Activated naive CD4-positive, alpha-beta T cell treated with anti-CD3 and anti-CD28 coated beads, Interleukin-2, amount 50 U/mL, for 16 hours (primary cell): ENCODE data around the gene HTR3E.
"Not testable (repeated sequence)": the region's sequence is repeated elsewhere in the genome, so short reads cannot be mapped to it uniquely, and the experiment has no call there.

ENCODE experiments used
- DNase-seq: peaks from one replicate; pipeline ENCODE4 v3.0.0-alpha.2; 2020

HTR3E gene, protein sequence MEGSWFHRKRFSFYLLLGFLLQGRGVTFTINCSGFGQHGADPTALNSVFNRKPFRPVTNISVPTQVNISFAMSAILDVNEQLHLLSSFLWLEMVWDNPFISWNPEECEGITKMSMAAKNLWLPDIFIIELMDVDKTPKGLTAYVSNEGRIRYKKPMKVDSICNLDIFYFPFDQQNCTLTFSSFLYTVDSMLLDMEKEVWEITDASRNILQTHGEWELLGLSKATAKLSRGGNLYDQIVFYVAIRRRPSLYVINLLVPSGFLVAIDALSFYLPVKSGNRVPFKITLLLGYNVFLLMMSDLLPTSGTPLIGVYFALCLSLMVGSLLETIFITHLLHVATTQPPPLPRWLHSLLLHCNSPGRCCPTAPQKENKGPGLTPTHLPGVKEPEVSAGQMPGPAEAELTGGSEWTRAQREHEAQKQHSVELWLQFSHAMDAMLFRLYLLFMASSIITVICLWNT

DNA sequence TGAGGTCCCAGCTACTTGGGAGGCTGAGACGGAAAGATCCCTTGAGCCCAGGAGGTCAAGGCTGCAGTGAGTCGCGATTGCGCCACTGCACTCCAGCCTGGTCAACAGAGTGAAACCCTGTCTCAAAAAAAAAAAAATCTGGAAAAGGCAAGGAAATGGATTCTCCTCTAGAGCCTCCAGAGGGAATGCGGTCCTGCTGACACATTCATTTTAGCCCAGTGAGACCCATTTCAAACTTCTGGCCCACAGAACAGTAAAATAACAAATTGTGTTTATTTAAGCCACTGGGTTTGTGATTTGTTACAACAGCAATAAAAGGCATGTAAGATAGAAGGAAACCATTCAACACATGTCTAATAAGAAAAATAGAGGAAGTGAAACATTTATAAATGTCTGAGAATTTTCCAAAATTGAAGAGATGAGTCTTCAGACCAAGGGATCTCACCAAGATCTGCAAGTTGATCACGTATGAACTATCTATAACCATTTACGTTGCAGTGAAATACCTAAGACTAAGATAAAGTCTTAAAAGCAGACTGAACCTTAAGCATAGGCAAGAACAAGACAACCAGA is at the start of gene HTR3E:
TSS of gene HTR3E (plus strand) at position 254 of the 573 bp plus-strand sequence. CDS start 466 bp downstream, outside the sequence.
- no peak for DNase-seq

DNA sequence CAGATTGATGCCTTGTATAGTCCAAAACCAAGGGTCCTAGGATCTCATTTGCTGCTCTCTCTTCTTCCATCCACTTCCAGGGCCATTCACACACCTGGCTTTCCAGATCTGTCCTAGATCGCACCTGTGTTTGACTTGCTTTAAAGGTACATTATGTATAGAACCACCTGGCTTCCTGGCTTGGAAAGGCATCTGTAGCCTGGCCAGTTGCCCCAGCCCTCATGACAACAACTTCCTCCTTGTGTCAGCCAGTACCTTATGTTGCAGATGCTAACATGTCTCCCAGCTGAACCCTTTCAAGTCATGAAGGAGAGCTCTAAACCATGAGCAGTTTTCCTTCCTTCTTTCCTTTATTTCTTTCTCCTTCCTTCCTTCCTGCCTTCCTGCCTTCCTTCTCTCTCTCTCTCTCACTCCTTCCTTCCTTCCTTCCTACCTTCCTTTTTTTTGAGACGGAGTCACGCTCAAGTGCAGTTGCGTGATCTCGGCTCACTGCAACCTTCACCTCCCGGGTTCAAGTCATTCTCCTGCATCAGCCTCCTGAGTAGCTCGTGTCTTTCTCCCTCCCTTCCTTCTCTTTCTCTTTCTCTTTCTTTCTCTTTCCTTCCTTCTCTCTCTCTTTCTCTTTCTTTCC is 46.5 kb upstream of the HTR3E start:
- no peak for DNase-seq

DNA sequence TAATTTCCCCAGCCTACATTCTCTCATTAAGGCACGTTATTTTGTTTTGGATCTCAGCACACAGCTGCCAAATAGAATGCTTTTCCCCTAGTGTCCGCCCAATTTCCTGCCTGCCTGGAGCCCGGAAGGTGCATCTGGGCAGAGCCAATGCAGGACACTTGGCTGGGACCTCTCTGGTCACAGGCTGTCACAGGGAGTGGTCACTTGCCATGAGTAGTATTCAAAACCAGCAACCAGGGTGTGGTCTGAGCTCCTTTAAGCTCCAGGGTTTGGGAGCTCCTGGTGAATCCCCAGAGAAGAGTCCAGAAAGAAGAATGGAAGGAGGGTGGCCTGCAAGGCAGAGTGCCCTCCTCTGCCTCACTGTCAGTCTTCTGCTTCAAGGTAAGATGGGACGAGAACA is 44.1 kb upstream of the HTR3E start, which contains the start of gene HTR3C:
TSS of gene HTR3C (plus strand) at position 281 of the 400 bp plus-strand sequence. CDS start at position 315, 34 bp downstream.
- no peak for DNase-seq

DNA sequence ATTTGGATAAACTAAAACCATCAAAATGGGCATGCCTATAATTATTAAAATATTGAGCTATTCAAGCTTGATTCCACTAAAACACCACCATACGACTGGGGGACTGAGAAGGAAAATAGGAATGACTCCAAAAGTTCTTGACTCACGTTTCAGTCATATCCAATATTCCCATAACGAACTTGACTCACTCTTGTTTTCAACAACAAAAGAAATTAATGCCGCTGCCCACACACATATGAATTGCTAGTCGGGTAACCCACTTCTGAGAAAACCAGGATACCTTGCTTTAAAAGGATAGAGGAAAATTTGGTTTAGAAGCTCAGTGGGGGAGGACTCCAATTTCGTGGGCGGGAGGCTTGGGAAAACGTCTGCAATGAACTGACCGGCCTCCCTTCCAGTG is 38.8 kb upstream of the HTR3E start:
- DNase-seq: no peak

DNA sequence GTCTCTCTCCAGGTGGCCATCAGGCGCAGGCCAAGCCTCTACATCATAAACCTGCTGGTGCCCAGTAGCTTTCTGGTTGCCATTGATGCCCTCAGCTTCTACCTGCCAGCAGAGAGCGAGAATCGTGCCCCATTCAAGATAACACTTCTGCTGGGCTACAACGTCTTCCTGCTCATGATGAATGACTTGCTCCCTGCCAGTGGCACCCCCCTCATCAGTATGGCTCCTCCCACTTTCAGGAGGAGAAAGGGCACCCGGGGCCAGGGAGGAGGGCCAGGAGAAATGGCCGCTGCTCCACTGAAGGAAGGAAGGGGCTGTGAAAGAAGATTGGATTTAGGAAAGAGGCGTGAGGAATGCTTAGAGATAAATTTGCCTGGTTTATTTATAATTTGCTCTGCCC is 37.4 kb upstream of the HTR3E start:
- DNase-seq: no peak

DNA sequence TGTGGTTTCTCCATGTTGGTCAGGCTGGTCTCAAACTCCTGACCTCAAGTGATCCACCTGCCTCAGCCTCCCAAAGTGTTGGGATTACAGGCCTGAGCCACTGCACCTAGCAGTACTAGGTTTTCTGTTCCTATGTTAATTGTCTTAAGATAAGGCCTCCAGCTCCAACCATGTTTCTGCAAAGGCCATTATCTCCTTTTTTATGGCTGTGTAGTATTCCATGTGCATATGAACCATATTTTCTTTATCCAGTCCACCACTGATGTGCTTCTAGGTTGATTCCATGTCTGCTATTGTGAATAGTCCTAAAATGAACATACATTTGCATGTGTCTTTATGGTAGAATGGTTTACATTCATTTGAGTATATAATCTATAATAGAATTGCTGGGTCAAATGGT is 34.2 kb upstream of the HTR3E start:
- no peak for DNase-seq

DNA sequence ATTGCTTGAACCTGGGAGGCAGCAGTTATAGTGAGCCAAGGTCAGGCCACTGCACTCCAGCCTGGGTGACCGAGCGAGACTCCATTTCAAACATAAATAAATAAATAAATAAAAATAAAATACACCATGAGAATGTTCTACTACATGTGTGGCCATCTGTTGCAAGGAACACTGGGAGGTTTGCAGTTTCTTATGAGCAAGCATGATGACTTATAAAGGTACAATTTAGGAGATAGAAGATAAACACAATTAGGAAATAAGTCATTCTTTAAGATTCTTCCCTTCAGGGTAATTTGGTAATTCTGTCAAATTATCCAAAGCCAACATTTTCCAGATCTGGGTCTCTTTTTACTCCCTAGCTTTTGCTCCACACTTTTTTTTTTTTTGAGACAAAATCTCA is 30.7 kb upstream of the HTR3E start:
- DNase-seq: no peak

DNA sequence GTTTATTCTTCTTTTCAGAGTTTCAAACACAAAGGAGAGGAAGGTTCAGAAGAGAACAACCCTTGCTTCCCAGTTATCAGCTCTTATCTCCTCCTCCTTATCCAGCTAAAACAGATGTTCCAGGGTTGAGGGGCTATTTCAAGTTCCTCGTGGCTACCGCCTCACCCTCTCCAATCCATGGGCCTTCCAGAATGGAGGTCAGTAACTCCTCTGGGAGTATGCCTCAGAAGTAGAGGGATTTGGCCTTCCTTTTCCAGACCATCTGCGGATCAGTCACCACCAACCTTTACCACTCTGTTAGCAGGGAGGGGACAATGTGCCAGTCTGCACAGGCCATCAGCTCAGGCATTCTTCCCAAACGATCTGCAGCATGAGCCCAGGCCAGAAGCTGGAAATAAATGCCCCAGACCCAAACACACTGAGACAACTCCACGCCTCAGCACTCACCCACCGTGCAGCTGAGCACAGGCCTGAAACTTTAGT is 29.2 kb upstream of the HTR3E start:
- DNase-seq: no peak

DNA sequence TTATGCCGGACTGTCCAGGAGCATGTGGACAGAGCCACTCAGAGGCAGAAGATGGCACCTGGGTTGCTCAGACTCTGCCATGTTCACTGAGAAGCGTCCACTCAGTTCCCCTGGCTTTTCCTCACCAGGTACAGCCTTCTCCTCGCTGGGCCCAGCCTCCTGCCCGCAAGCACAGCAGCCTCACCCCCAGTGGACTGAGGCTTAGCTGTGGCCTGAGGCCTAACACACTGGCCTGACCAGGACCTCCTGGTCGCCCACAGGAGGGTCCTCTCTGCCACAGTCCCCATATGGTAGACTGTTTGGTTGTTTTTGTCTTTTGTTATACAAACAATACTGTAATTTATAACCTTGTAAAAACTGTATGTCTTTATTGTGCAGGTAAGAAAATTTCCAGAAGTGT is 28.5 kb upstream of the HTR3E start:
- no peak for DNase-seq

DNA sequence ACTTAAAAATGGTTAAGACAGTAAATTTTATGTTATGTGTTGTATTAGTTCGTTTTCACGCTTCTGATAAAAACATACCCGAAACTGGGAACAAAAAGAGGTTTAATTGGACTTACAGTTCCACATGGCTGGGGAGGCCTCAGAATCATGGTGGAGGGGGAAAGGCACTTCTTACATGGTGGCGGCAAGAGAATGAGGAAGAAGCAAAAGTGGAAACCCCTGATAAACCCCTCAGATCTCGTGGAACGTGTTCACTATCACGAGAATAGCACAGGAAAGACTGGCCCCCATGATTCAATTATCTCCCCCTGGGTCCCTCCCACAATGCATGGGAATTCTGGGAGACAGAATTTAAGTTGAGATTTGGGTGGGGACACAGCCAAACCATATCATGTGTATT is 25.7 kb upstream of the HTR3E start:
- not testable (repeated sequence) for DNase-seq

DNA sequence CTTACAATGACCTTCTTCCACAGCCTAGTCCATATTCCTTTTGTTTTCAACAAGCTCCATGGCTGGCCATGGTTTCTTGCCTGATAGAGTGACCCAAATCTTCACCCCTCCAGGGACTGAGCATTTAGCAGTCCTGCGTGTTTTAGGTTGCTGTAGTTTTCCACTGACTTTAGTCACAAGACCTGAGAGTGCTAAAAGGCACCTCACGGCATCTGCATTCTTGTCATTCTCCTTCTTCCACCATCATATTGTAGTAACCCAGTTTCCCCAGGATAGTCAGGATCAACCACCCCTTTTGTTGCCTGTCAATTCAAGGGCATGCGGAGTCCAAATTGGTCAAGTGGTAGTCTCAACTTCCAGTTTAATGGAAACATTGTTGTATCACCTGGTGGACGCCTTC is 23.2 kb upstream of the HTR3E start:
- no peak for DNase-seq

DNA sequence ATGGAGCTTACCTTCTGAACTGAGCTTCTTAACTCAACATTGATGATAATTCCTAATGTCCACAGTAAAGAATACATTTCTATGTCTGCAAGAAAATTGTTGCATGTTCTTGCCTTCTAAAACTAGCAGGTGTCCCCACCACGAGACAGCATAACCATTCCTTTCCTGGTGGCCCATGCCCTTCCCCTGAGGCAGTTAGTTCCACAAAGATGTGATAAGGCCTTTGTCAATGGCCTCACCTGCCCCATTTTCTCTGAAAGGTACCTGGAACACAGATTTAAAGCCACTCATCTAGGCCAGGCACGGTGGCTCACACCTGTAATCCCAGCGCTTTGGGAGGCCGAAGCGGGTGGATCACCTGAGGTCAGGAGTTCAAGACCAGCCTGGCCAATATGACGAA is 21.0 kb upstream of the HTR3E start:
- no peak for DNase-seq

DNA sequence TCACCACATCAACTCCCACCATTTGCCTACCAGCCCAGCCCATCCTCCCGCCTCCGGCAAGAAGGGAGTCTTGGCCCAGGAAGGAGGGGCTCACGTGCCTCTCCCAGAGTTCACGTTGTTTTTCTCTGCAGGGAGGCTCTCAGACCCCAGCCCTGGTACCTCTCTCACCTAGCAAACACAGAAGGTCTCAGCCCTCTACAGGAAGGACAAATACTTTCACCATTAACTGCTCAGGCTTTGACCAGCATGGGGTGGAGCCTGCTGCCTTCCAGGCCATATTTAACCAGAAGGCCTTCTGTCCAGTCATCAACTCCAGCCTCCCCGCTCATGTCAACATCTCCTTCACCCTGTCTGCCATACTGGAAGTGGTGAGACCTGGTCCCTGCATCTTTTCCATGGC is 19.0 kb upstream of the HTR3E start:
- DNase-seq: no peak

DNA sequence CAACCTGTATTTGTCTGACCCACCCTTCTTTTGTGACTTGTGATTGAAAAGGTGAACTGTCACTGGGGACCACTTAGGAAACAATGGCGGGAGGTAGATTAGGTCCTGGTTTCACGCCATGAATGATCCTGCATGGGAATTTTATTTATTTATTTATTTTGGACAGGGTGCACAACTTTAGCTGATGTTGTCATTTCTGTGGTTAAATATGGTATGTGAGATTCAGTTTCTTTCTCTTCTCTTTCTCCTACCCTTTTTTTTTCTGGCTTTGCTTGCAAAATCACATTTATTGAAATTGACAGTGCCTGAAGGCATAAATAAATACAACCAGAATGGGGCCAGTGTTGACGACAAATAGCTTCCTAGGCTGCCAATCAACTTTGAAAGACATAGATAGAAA is 18.0 kb upstream of the HTR3E start:
- no peak for DNase-seq

DNA sequence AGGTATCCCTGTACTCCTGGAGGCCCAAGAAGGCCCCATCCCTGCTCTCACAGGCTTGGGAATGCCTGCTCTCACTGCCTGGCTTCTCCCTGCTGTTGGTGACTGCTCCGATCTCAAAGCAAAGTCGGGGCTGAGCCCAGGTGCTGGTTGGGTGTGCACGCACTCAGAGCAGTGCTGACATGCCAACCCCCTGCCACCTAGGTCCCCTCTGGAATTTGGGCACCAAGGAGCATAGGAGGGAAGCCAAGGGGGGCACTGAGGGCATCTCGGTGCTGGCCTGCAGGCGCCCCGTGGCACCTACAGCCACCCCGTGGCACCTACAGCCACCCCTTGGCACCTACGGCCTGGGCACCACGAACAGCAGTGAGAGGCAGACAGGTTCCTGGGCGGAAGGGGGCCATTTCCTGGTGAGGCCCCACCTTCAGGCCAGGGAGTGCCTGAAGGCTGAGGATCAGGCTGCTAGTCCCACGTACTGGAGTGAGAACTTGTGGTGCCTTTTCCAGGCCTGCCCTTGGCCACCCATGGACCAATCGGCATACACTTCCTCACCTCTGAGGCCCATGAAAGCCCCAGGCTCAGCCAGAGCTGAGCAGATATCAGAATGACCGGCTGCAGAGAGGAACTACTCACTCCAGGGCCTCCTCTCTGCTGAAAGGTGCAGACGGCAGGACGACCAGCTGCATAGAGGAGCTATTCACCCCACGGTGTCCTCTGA is 15.6 kb upstream of the HTR3E start:
- no peak for DNase-seq

DNA sequence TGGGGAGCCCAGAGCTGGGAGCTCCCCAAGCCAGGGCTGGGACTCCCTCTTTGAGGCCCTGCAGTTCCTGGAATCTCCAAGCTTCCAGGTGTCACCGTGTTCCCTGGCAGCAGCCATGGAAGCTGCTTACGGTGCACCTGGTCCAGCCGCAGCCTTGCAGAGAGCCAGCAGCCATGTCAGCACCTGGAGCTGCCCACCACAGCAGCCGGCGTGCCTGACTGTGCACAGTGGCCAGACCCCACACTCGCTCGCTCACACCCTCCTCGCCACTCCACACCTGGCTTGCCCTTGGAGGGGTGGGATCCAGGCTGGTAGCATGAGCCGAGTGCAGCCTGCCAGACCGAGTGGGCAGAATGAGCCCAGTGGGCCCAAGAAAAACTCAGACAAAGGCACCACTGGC is 14.8 kb upstream of the HTR3E start:
- DNase-seq: no peak

DNA sequence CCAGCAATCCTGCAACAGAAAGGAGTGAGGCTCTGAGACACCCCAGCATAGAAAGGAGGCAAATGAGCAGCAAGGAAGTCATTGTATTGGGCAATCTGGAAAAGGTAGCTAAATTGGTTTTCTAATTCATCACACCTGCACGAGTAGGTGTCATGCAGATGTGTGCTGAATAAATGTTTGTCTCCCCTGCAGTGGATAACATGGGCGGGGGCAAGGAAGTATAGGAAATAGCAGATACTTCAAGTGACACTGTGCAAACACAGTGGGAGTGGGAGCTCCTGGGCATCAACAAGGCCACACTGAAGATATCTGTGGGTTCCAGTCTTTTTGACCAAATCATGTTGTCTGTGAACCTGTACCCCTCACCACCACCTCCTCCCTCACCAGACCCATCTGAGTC is 14.4 kb upstream of the HTR3E start:
- no peak for DNase-seq

DNA sequence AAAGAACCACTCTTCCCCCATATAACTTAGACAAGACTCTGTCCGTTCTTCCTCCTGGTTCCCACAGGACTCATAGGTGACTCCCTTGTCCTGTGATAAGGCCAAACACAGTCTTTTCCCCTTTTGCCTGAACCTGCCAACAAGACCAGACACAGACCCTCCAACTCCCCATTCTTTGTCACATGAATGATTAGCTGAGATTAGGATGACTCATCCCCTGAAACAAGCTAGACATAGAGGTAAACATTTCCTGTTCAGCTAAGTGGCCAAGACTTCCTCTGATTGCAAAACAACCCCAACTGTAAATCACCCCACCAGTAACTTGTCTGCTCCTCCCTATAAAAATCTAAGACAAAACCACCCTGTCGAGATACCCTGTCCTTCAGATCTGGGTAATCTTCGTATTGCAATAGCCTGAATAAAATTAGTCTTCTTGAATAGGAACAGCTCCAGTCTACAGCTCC is 11.4 kb upstream of the HTR3E start:
- no peak for DNase-seq

DNA sequence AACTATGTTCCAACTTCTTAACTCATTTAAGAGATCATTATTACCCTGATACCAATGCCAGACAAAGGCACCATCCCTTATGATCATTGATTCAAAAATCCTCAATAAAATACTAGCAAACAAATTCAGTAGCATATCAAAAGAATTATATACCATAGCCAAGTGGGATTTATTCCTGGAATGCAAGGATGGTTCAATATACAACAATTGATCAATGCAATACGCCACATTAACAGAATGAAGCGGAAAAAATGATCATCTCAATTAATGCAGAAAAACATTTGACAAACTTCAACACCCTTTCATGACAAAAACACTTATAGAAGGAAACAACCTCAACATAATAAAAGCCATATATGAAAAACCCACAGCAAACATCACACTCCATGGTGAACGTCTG is 4.7 kb upstream of the HTR3E start:
- no peak for DNase-seq

DNA sequence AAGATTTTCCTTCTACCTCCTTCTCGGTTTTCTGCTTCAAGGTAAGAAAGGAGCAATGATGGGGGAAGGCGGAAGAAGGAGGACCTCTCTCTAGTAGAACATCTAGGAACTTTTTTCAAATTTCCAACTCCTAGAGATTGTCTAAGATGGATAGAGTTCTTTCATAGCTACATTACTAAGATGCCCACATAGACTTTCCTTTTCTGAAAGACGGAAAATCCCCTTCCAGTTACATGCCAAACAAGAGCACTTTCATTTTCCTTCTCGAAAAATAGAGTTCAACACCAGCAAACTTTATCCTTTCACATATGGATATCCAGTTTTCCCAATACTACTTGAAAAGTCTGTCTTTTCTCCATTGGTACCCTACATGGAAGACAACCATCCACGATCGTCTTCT is 692 bp downstream of the HTR3E start:
- DNase-seq: no peak

DNA sequence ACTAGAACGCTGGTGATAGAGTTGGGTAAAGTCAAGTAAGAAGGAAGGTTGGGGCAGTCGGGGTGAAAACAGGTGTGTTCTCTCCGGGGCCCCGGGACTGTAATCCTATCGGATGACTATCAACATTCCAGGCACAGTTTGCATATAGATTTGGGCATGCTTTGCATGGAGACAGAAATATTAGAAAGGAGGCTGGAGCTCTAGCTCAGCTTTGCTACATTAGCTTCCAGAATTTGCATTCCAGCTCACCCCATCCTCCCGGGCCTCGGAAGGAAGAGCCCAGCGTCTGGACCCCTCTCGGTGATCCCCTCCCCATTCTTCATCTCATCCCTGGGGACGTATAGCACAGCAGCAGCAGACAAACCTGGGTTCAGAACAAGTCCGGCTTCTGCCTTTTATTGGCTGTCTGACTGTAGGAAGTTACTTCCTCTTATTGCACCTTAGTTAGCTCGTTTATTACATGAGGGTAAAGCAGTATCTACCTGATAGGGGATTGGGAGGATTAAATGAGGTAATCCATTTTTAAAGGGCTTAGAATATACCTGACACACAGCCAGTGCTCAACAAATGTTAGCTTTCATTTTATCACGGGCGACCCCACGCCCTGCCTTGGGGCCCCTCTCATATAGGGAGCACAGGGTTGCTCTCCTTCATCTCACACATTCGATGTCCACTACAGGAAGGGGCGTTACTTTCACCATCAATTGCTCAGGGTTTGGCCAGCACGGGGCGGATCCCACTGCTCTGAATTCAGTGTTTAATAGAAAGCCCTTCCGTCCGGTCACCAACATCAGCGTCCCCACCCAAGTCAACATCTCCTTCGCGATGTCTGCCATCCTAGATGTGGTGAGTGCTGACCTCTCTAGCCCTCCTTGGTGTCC is 3.2 kb downstream of the HTR3E start:
- no peak for DNase-seq

DNA sequence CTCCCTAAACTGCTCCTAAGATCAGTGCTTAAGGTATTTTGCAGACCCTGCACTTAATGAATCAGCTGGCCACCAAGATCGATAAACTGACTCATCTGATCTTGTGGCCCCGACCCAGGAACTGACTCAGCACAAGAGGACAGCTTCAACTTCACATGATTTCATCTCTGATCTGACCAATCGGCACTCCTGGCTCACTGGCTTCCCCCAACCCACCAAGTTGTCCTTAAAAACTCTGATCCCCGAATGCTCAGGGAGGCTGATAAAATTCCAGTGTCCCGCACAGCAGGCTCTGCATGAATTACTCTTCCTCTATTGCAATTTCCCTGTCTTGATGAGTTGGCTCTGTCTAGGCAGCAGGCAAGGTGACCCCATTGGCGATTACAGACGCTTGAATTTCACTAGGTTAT is 13.5 kb downstream of the HTR3E start:
- DNase-seq: no peak
